ENCODE data around the gene DCLK1. TPM values are rescaled to one million over a fixed set of nuclear protein-coding genes. Genes with fewer than 3 reads are reported as not detected.

The DCLK1 gene
- total RNA-seq, 1 donor from 2014 or later, result 55.5 TPM

GRCh38 chr13:35860661-35861060 lies 270.5 kb downstream of the DCLK1 start:
- intact Hi-C loops (cut with DNase I), result no loop called here
- no peak for ATAC-seq
- no peak for DNase-seq (ENCODE audit: low spot score)

GRCh38 chr13:35859981-35860380 lies 271.2 kb downstream of the DCLK1 start:
- ATAC-seq (no peak), DNase-seq (ENCODE audit: low spot score) (no peak)
- intact Hi-C loops (cut with DNase I), result no loop called here

GRCh38 chr13:35858665-35859064 lies 272.5 kb downstream of the DCLK1 start:
- intact Hi-C loops (cut with DNase I), result no loop called here
- DNase-seq (ENCODE audit: low spot score) (no peak), ATAC-seq (peak; percentile 66)

- no peak for ATAC-seq
- intact Hi-C loops (cut with DNase I), result no loop called here
- no peak for DNase-seq (ENCODE audit: low spot score)
These were observed 273.4 kb downstream of the DCLK1 start for GRCh38 chr13:35857769-35858168.

- ATAC-seq (no peak), DNase-seq (ENCODE audit: low spot score) (no peak)
- intact Hi-C loops (cut with DNase I), result no loop called here
These were observed 274.3 kb downstream of the DCLK1 start for GRCh38 chr13:35856721-35857364.

- no peak for ATAC-seq
- no peak for DNase-seq (ENCODE audit: low spot score)
- intact Hi-C loops (cut with DNase I), result no loop called here
These were observed 275.1 kb downstream of the DCLK1 start for GRCh38 chr13:35856084-35856483.

- intact Hi-C loops (cut with DNase I), result no loop called here
- DNase-seq (ENCODE audit: low spot score) (no peak), ATAC-seq (no peak)
These were observed 275.6 kb downstream of the DCLK1 start for GRCh38 chr13:35855531-35856019.

- ATAC-seq (no peak), DNase-seq (ENCODE audit: low spot score) (no peak)
- intact Hi-C loops (cut with DNase I), result no loop called here
These were observed 276.9 kb downstream of the DCLK1 start for GRCh38 chr13:35854286-35854685.

GRCh38 chr13:35851881-35852280 lies 279.3 kb downstream of the DCLK1 start:
- no peak for ATAC-seq
- intact Hi-C loops (cut with DNase I), result no loop called here

GRCh38 chr13:35851356-35851755 lies 279.8 kb downstream of the DCLK1 start:
- DNase-seq (ENCODE audit: low spot score), result no peak
- intact Hi-C loops (cut with DNase I), result no loop called here
- ATAC-seq, result no peak

More at GRCh38 chr13:35851881-35852280, 279.3 kb downstream of the DCLK1 start:
- no peak for DNase-seq (ENCODE audit: low spot score)

- no peak for ATAC-seq
- DNase-seq (ENCODE audit: low spot score), result no peak
- intact Hi-C loops (cut with DNase I), result no loop called here
These were observed 280.6 kb downstream of the DCLK1 start for GRCh38 chr13:35850569-35850968.

- ATAC-seq (no peak), DNase-seq (ENCODE audit: low spot score) (no peak)
- intact Hi-C loops (cut with DNase I), result no loop called here
These were observed 281.9 kb downstream of the DCLK1 start for GRCh38 chr13:35849256-35849644.

GRCh38 chr13:35848336-35849255 lies 282.6 kb downstream of the DCLK1 start:
- intact Hi-C loops (cut with DNase I), result no loop called here
- DNase-seq (ENCODE audit: low spot score) (no peak), ATAC-seq (peak; percentile 67)

GRCh38 chr13:35843272-35843671 lies 287.9 kb downstream of the DCLK1 start:
- ATAC-seq (no peak), DNase-seq (ENCODE audit: low spot score) (no peak)
- intact Hi-C loops (cut with DNase I), result no loop called here

GRCh38 chr13:35841060-35841521 lies 290.1 kb downstream of the DCLK1 start:
- DNase-seq (ENCODE audit: low spot score), result no peak
- intact Hi-C loops (cut with DNase I), result no loop called here
- ATAC-seq, result peak; percentile 89

- ATAC-seq, result peak; percentile 82
- DNase-seq (ENCODE audit: low spot score), result no peak
- intact Hi-C loops (cut with DNase I), result no loop called here
These were observed 291.4 kb downstream of the DCLK1 start for GRCh38 chr13:35839806-35840205.

- DNase-seq (ENCODE audit: low spot score), result no peak
- intact Hi-C loops (cut with DNase I), result no loop called here
- no peak for ATAC-seq
These were observed 292.8 kb downstream of the DCLK1 start for GRCh38 chr13:35838356-35838755.

- ATAC-seq, result no peak
- intact Hi-C loops (cut with DNase I), result no loop called here
- no peak for DNase-seq (ENCODE audit: low spot score)
These were observed 294.7 kb downstream of the DCLK1 start for GRCh38 chr13:35836446-35836845.

- intact Hi-C loops (cut with DNase I), result no loop called here
- no peak for DNase-seq (ENCODE audit: low spot score)
- ATAC-seq, result no peak
These were observed 295.2 kb downstream of the DCLK1 start for GRCh38 chr13:35835989-35836388.

- ATAC-seq (no peak), DNase-seq (ENCODE audit: low spot score) (no peak)
- intact Hi-C loops (cut with DNase I), result no loop called here
These were observed 297.4 kb downstream of the DCLK1 start for GRCh38 chr13:35833608-35834275.
